GM23248 (cell line): ENCODE results near the gene LAMB1.

ENCODE experiments used
- EZH2 ChIP-seq: fragments of 200-600 bp; sonication (generic); IDR thresholded peaks from 2 replicates; pipeline ENCODE4 v1.6.1; 2018; ENCODE audit warnings: antibody characterized with exemption, mild to moderate bottlenecking; ENCODE audit not compliant: insufficient read depth, poor library complexity, severe bottlenecking
- EZH2phosphoT487 ChIP-seq: fragments of 200-600 bp; sonication (generic); IDR thresholded peaks from 2 replicates; pipeline ENCODE4 v1.6.1; 2018; ENCODE audit warnings: antibody characterized with exemption, moderate library complexity, mild to moderate bottlenecking, low read depth; ENCODE audit not compliant: insufficient read depth

DNA sequence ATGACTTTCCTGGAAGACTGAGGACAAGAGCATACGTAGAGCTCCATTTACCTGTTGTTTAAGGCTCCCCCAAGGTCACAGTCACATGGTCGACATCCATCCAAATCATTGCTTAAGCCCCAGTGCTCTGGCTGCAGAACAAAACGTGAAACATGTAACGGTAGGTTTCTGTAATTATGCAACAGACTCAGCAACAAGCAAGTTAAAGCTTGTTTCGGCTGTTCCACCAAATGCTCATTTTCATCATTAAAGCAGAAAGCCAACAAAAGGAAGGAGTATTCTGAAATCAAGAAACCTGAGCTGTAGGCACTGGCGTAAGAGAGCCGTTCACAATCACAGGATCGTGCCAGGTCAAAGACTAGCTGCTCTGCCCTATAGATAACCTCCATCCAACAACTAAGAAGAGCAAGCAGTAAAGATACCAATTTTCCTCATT, 30.0 kb downstream of the LAMB1 start:
- TF ChIP-seq EZH2 (no peak), EZH2phosphoT487 (no peak)
